Left forelimb (tissue), 1 donor: ENCODE results near the gene AP2B1.

Experiments
- DNase-seq: peaks from one replicate; pipeline ENCODE4 v3.0.0-alpha.2; 2018; ENCODE audit warnings: low spot score

AP2B1 gene

GRCh38 chr17:35630530-35631148 lies 43.5 kb downstream of the AP2B1 start:
- no peak for DNase-seq

DNA sequence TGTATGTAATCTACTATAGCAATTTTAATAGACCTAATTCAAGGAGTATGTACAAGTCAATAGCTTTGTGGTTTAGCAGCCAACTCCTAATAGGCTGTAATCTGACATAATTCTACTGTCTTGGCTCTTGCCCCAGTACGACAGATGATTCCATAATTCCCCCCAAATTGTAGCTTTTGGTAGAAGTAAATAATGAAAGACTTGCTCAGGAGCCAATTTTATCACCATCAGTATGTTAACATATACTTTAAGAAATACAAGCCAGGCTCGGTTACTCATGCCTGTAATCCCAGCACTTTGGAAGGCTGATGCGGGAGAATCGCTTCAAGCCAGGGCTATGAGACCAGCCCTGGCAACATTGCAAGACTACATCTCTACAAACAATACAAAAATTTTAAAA lies 53.9 kb downstream of the AP2B1 start:
- no peak for DNase-seq

GRCh38 chr17:35645923-35646322 lies 58.8 kb downstream of the AP2B1 start:
- no peak for DNase-seq

DNA sequence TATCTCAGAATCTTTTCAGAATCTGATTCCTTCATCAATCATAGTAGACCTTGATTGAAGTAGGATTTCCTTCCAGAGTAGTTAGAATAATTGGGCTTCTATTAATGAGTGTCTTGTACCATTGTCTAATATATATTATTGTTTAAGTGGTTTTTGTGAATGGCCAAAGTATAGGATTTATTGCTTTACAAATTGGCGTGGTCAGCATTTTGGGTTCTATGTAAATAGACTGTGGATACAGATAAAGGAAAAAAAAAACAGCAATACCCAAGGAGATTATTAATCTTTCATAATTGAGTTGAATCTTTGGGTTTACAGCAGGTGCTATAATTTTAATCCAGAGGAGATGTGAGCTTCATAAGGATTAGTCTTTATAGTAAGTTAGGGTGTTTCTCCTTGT lies 64.3 kb downstream of the AP2B1 start:
- no peak for DNase-seq

- DNase-seq, result no peak
Measured at GRCh38 chr17:35653619-35654361, 66.7 kb downstream of the AP2B1 start.

DNA sequence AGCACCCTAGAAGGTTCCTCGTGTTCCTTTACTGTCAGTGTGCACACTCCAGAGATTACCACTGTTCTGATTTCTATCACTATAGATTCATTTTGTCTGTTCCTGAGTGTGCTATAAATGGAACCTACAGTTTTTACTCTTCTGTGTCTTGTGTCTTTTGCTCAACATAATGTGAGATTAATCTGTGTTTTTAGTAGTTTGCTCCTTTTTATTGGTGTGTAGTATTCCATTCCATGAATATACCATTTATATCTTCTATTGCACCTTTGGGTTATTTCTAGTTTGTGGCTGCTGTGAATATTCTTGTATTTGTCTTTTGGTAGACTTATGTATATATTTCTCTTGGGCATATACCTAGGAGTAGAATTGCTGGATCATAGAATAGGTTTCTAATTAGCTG lies 68.2 kb downstream of the AP2B1 start:
- DNase-seq, result no peak

DNA sequence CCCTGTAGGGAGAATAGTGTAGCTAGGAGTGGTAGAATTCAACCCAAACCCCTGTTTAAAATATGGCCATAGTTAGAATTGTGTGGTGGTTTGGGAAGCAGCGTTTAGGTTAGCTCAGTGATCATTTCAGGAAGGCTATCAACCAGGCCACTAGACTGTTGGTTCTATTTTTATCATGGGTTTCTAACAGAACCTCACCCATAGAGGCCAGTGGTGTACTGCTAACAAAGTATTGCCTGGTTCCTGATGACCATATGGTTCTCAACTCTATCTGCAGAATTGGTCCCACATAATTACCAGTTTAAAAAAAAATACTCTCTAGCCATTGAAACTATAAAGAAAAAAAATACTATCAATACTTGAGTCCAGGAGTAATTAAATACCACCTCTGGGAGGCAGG lies 73.8 kb downstream of the AP2B1 start:
- DNase-seq, result no peak

DNA sequence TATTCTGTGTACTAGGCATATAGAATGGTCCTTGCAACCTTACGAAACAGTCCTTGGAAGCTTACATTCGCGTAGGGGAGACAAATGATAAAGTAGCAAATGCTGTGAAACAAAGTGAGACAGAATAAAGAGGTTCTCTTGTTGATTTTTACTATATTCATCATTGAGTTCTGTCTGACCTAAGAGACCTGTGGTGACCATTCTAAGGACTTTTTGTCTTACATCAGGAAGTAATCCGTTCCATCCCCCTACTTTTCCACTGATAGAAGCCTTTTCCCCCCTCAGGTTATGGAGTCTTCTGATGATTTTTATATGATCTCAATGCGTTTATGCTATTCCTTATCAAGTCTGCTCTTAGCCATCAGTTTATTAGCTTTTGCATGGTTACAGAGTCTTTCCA lies 77.6 kb downstream of the AP2B1 start:
- no peak for DNase-seq

GRCh38 chr17:35665662-35666061 lies 78.5 kb downstream of the AP2B1 start:
- DNase-seq, result no peak

- DNase-seq, result no peak
Measured at GRCh38 chr17:35666070-35666469, 78.9 kb downstream of the AP2B1 start.

- no peak for DNase-seq
Measured at GRCh38 chr17:35666967-35667532, 79.9 kb downstream of the AP2B1 start.

DNA sequence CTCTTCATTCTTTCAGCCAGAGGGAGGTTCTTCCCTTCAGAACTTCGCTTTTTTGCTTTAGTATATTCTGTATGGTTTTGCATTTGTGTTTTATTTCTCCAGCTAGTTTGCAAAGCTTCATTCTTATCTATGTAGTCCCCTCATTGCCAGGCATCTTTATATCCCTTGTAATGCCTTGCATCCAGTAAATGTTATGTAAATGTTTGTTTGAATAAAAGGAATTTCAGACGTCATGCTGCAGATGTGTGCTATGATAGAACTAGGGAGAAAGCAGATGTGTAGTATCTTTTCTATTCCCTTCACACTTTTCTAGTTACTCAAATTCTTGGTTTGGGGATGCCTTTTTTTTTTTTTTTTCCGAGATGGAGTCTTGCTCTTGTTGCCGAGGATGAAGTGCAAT lies 81.7 kb downstream of the AP2B1 start:
- no peak for DNase-seq

- DNase-seq, result no peak
Measured at GRCh38 chr17:35674552-35674951, 87.4 kb downstream of the AP2B1 start.

- DNase-seq, result no peak
Measured at GRCh38 chr17:35676441-35676840, 89.3 kb downstream of the AP2B1 start.

GRCh38 chr17:35679007-35679682 lies 92.0 kb downstream of the AP2B1 start:
- DNase-seq, result no peak

DNA sequence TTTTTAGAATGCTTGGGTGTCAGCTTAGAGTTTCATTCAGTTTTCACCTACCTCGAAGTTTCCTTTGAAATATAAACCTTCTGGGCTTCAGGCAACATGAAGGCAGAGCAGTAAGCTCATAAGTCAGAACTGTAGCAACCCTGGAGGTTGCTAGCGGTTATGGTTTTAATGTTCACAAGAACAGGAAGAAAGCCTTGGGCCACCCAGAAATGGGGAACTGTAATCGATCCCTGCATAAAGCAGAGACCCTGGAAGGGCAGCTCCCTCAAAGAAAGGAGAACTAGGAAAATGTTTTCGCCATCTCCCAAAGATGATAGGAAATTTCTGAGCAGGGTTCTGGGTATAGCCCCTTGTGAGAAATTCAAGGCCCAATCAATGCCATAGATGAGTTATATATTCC lies 96.5 kb downstream of the AP2B1 start:
- no peak for DNase-seq

- DNase-seq, result no peak
Measured at GRCh38 chr17:35684055-35684802, 97.1 kb downstream of the AP2B1 start.

DNA sequence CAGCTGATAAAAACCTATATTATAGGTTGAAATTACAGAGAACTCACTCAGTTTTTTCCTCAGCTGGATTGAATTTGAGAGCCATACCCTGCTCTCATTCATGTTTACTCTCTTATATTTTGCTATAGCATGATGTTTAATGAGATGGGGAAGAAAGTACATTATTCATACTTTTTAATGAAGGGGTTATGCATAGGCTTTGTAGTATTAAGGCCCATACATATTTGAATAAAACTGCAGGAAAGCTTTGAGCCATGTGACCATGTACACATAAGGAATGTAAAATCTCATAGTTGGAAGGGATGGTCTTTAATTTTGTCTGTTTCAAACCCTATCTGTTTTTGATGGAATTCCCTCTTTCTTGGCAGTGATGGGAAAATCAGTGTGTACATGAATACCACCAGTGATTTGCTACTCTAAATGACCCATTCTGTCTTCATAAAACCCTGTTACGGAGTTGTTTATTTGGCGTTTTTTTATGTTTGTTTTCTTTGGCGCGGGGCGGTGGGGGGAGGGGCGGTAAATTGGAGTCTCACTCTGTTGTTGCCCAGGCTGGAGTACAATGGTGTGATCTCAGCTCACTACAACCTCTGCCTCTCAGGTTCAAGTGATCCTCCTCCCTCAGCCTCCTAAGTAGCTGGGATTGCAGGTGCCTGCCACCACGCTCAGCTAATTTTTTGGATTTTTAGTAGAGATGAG lies 105.5 kb downstream of the AP2B1 start:
- no peak for DNase-seq

- no peak for DNase-seq
Measured at GRCh38 chr17:35693662-35694061, 106.5 kb downstream of the AP2B1 start.

GRCh38 chr17:35694906-35695305 lies 107.8 kb downstream of the AP2B1 start:
- DNase-seq, result no peak

DNA sequence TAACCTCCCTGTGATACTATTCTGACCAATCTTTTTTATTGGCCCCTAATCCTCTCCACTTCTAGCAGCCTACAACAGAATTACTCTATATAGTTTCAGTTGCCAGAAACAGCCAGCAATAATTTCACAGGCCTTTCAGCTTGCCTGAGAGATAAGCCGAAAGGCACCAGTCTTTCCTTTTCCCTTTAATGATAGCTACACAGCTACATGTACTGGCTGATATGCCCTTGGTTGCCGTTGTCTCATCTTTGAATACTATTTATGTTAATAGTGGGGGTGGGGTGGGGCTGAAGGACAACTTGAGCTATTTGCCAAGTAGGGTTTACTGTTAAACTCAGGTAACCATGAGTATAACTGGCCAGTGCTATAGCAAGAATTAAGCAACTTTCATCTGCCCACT lies 108.5 kb downstream of the AP2B1 start:
- DNase-seq, result no peak

GRCh38 chr17:35698800-35699199 lies 111.7 kb downstream of the AP2B1 start:
- DNase-seq, result no peak
